ENCODE measurements around the gene TMEM72.

The TMEM72 gene

GRCh38 chr10:44932517-44933450, 21.6 kb downstream of the TMEM72 start:
- no peak overlapping the region for H3K4me3 ChIP-seq (ENCODE audit: low read length)
- TF ChIP-seq, protein P1, sequence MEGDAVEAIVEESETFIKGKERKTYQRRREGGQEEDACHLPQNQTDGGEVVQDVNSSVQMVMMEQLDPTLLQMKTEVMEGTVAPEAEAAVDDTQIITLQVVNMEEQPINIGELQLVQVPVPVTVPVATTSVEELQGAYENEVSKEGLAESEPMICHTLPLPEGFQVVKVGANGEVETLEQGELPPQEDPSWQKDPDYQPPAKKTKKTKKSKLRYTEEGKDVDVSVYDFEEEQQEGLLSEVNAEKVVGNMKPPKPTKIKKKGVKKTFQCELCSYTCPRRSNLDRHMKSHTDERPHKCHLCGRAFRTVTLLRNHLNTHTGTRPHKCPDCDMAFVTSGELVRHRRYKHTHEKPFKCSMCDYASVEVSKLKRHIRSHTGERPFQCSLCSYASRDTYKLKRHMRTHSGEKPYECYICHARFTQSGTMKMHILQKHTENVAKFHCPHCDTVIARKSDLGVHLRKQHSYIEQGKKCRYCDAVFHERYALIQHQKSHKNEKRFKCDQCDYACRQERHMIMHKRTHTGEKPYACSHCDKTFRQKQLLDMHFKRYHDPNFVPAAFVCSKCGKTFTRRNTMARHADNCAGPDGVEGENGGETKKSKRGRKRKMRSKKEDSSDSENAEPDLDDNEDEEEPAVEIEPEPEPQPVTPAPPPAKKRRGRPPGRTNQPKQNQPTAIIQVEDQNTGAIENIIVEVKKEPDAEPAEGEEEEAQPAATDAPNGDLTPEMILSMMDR (IDR thresholded peaks at IDR 0.05; ENCODE audit: insufficient read depth, low read depth, low read length, missing control alignments) = peak; percentile 94
- DNase-seq (ENCODE audit: low read depth) = peak; percentile 74

DNA sequence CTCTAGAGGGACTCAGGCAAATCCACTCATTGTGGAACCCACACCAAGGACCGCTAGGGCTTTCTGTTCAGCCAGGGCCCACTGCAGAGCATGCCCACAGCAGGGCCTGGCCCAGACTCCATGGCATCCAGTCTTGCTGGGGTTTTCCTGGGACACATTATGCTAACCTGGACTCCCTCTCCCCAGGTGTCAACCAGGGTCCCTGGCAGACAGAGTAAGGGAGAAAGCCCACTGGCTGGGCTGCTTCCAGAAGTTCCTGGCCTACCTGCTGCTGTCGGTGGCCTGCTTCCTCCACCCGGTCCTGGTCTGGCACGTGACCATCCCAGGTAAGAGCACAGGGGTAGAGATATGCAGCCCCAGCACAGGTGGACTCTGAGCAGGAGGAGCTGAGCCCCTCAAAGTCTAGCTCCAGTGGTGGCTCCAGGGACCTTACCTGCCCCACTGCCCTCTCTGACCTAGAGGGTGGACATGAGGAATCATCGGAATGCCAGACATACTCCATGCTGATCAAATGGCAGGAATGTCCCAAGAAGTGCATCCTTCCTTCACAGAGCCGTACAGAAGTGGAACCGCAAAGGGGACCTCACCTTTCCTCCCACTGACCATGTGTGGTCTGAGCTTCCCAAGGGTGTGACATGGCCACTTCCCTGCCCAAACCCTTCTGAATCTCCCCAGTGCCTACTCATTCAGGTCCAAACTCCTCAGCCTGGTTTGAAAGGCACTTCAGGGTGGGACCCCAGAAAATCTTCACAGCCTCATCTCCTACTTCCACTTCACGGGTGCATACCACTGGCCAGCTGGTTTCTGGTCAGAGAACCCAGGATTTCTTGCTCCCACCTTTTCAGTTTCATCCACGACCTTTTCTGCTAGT, 22.5 kb downstream of the TMEM72 start:
- no peak for DNase-seq (ENCODE audit: low read depth)

GRCh38 chr10:44934416-44935200, 23.5 kb downstream of the TMEM72 start:
- DNase-seq (ENCODE audit: low read depth) = no peak
- no peak overlapping the region for H3K4me3 ChIP-seq (ENCODE audit: low read length)
- TF ChIP-seq, protein P1 (IDR thresholded peaks at IDR 0.05; ENCODE audit: insufficient read depth, low read depth, low read length, missing control alignments) = no peak

More for the DNA sequence above, 22.5 kb downstream of the TMEM72 start:
- H3K4me3 ChIP-seq (ENCODE audit: low read length) = no peak overlapping the region
- TF ChIP-seq, protein P1 (IDR thresholded peaks at IDR 0.05; ENCODE audit: insufficient read depth, low read depth, low read length, missing control alignments) = no peak

DNA sequence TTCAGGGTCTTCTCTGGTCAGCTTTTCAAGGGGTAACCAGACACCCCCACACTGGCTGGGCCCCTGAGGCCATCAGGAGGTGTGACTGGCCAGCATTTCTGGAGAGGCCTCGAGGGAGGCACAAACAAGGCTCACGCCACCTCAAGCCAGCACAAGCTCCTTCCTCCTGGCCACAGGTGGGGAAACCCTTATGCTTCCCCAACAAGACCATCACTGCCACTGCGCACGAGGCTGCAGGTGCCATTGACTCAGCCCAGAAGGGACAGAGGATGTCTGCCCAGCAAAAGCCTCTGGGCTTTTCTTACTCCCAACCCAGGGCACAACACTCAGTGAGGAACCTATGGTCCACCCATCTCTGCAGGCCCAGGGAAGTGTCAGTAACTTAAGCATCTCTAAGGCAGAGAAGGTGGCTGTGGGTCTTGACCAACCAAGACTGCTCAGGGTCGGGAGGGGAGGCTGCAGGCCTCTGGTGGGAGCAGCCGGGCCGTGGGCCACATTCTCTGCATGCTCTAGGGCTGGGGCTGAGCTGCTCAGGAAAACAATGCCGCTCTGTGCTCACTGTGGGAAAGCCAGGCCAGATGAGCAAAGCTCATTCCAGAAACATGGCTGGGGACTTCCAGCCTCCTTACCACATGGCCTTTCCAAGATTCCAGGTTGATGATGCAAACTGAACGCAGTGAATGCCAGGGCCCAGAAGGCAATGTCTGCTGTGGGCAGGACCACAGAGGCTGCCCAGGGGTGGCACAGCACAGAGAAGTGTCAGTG, 24.2 kb downstream of the TMEM72 start:
- no peak overlapping the region for H3K4me3 ChIP-seq (ENCODE audit: low read length)
- peak; percentile 61 for DNase-seq (ENCODE audit: low read depth)
- TF ChIP-seq, protein P1 (IDR thresholded peaks at IDR 0.05; ENCODE audit: insufficient read depth, low read depth, low read length, missing control alignments) = no peak

DNA sequence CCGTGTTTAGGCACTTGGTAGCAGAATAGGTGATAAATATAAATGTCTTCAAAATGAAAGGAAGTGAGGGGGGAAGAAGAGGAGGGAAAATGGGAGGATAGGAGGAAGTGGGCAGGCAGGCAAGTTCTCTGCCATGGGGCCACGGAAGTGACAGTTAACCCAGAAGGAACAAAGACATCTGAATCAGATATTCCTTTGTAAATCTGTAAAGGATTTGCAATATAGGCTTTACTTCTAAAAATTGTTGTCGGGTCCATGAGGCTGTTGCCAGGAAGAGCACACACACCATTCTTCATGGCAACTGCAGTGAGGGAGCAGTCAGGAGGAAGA, 24.8 kb downstream of the TMEM72 start:
- no peak overlapping the region for H3K4me3 ChIP-seq (ENCODE audit: low read length)
- DNase-seq (ENCODE audit: low read depth) = no peak
- TF ChIP-seq, protein P1 (IDR thresholded peaks at IDR 0.05; ENCODE audit: insufficient read depth, low read depth, low read length, missing control alignments) = no peak

All from epithelial cell of esophagus (primary cell).